HG02943 (cell line): Measurements from ENCODE around the gene CRAMP1.

ENCODE experiments used
- ATAC-seq: cut with Tn5 transposase; IDR thresholded peaks from one replicate; pipeline ENCODE4 v1.9.1; 2021; ENCODE audit warnings: mild to moderate bottlenecking, low read depth, moderate library complexity; ENCODE audit not compliant: unreplicated experiment

The CRAMP1 gene

DNA sequence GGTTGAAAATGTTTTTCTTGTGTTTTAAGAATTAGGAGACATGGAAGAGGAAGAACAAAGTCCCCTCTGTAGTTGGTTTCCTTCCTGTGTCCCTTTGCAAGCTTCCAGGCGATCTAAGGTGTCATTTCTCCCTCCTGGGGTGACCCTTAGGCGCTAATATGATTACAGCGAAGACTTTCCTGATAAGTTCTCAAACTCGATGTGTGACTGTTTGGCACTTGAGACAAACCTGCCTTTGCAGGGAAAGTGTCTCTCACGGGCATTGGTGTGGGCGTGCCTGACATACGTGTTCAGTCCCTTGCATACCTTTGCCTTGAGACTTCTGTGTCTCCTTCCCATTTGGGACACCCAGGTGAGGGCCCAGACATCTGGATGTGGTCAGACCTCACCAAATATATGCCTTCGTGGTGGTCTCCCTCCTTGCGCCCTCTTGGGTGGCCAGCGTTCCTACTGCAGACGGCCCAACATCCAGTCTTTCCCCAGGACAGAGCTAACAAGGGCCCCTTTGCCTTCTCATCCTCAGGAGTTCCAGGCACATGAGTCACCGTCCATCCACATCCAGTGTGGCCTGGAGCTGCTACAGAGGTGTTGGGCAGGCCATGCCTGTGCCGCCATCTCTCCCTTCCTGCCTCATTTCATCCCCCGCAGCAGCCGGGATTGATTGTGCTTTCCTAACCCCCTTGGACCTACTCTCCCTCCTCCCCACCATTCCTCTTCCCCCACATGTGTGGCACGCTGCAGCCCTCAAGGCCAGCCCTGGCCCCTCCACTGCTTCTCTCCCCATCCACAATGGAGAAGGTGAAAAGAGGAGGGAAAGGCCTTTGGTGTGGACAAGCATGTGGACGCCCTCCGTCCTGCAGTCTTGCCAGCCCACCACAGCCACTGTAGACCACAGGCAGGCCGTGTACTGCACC is 62.8 kb downstream of the CRAMP1 start:
- no peak for ATAC-seq

DNA sequence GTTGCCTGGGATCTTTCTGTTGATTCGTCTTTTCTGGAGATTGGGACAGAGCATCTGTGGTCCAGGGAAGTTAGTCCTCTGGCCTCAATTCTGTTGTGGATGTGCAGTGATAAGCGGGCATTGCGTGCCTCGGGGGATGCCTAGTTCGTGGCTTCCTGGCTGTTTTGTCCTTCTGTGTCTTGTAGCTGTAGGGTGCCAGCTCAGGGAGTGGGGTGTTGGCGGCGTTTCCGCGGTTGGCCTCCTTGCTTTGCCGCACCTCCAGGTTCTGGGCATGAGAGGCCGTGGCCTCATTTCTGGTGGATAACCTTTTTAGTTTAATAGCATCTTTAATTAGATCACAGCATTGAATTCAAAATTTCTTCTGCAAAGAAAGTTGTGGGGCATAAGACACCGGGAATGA is 64.5 kb downstream of the CRAMP1 start:
- ATAC-seq: no peak

DNA sequence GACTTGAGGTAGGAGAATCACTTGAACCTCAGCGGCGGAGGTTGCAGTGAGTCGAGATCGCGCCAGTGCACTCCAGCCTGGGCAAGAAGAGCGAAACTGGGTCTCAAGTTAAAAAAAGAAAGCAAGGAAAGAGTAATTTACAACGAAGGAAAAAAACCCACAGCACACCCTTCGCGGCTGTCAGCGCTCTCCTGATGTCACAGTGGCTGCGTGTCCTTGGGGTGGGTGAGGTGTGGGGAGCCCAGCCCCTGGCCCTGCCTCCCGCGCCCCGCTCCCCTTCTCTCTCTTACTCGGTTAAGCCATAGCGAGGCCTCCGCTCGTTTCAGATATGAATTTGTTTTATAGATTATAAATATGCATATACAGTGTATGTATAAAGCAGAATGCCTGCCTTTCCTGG is 65.2 kb downstream of the CRAMP1 start:
- no peak for ATAC-seq

DNA sequence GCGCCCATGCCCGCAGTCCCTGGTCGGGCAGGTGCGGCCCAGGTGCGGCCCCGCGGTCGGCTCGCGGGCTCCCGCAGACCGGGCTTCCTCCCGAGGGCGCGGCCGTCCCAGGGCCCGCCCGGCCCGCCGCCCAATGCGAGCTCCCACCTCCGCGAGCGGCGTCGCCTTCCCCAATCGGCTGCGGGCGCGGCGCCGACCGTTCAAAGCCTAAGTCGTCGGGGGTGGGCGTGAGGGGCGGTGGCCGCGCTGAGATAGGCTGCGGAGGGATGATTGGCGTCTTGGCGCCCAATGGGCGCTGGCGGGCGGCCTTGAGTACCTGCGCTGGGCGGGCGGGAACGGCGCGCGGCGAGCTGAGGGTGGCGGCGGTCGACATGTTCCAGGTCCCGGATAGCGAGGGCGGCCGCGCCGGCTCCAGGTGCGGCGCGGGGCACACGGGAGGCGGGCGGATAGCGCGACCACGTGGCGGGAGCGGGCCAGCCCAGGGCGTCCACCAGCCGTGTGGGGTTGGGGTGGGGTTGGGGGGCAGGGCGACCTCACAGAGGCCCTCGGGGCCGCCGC is 65.9 kb downstream of the CRAMP1 start, which contains the start of gene JPT2:
TSS of gene JPT2 (plus strand) at position 338 of the 558 bp plus-strand sequence. CDS start at position 372, 34 bp downstream.
- ATAC-seq: peak; percentile 82

DNA sequence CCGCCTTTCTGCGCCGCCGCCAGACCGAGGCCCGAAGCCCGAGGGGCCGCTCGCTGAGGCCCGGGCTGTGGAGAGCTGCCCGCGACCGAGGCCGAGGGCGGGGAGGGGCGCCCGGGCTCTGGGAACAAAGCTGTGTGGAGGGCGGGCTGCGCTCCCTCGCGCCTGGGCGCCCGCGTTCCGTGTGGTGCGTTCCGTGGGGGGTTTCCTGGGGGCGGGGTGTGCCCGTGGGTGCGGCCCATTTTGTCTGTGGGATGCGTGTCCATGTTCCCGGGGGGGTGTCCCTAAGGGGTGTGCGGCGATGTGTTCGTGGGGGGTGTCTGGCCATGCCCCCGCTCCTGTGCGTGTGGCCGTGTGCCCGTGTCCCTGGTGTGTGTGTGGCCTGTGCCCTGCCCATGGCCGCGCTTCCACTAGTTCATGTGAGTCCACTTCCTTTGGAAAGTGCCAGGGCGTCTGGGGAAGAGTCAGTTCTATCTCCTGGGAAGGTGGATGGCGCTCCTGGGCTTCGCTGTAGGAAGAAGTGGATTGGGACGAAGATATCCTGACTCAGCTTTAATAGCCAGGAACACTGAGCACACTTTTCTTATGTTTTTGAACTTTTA is 66.4 kb downstream of the CRAMP1 start:
- peak; percentile 3 for ATAC-seq

DNA sequence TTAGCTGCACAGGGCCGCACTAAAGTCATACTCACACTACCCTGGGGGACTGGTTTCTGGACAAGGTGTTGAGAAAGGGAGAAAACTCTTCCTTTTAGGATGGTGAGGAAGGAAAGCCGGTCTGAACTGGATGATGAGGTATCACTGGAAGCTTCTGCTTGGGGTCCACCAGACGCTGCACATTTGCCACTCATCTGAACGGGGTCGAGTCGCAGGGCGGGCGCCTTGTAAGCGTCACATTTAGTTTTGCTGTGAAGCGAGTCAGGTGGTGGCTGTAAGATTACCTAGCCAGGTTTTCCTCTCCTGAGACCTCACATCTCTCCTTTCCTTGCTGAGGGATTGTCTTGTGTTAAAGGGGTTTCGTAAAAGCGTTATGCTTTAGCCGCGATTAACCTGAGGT is 68.2 kb downstream of the CRAMP1 start:
- no peak for ATAC-seq

DNA sequence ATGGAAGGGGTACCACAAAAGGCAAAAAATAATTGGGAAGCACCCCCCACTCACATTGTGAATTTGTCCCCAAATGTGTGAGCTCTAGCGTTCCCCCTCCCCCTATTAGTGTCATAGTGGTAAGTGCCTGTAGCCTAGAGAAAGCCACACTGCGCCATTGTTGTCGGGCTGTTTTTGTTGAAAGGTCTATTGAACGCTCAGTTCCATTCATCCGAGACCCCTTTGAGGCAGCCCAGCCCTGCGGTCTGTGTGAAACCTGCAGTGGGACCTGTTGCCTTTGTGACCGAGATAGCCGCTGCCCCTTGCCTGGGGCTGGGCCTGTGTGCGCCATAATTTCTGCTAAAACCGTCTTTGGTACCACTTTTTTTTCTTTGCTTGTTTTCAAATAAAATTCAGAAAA is 68.9 kb downstream of the CRAMP1 start:
- no peak for ATAC-seq

DNA sequence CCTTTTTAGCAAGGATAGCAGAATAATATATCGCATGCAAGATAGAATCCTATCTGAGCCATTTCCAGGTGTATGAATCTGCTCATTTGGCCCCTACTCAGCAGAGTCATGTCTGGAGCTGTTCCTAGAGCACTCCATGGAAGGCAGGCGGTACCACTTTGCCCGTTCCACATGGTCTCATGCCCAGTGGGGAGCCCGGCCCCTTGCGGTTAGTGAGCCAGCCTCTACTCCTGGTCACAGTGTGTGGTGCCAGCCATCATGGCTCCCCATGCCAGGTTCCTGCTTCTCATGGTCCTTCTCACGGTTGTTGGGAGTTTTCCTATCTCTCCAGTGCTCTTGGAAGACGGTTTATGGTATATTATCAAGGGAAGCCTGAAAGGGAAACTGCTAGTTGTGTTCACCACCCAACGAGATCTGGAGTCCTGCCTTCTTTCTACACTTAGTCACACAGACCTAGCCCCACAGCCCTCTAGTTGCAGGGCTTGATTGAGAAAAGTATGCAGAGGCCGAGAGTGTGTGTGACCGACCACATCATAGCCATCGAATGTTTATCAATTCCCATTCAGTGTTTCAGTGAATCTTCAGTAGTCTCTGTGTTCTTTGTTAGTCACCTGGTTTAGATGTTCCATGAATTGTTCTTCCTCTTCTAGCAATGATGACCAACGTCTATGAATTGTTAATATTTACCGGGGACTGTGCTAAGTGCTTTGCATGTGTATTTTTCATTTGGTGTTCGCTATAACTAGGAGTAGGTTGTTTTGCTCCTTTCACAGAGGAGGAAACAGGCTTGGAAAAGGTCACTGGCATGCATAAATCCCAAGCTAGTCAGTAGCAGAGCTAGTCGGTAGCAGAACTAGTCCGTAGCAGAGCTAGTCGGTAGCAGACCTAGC is 75.5 kb downstream of the CRAMP1 start:
- no peak for ATAC-seq

DNA sequence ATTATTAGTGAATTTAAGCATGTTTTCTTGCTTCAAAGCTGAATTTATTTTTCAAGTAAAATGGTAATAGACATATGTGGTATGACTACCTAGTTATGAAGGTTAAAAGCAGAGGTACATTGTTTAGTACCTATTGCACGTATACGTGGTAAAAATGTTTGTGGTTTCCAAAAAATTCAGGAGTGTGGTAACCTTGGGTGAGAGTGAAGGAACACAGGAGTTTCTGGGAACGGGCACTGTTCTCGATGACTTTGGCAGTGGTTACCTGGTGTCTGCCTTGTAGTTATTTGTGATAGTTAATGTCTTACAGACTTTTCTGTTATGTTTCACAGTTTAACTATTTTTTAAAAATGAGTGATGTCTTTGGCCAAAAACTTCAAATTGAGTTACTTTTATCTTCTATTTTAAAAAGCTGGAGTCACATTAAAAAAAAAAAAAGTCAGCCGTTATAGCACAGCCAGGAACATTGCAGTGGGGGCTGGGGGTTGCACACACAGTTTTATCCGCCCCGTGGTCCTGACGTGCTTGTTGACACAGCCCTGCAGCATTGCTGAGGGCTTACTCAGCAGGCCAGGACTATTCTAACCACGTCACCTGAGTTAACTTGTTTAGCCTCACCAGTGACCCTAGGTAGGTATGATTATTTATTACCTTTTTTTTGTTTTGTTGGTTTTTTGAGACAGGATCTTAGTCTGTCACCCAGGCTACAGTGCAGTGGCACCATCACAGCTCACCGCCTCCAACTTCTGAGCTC is 76.8 kb downstream of the CRAMP1 start:
- ATAC-seq: no peak

DNA sequence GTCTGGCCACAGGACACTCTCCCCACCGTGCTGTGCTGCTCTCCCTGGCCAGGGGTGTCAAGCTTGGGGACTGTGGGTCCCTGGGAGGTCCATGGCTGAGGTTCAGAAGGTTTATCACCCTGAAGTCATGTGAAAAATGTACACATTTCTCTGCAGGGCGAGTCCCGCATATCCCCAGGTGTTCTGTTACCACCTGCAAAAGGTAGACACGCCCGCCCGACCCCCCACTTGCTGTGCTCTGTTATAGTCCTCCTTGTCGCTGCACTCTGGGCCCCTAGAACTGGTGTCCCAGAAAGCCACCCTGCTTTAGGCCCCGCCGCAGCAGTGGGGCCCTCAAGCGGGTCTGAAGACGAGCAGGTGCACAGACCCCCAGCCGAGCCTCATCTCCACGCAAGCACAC is 77.7 kb downstream of the CRAMP1 start:
- ATAC-seq: no peak

DNA sequence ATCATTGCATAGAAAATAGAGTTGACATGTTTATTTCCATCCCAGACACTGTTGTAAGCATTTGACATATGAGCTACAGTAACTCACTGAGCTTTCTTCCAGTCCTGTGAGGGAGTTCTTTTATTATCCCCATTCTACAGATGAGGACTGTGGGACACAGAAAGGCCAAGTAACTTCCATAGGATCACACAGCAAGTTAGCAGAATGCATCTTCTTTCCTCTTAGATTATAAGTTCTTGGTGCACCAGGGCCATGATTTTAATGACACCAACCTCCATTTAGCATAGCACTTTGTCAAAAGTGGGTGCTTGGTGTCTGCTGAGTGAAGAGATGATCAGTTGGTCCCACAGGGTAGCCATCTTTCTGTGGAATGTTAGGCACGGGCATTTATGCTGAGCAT is 78.7 kb downstream of the CRAMP1 start:
- ATAC-seq: no peak

DNA sequence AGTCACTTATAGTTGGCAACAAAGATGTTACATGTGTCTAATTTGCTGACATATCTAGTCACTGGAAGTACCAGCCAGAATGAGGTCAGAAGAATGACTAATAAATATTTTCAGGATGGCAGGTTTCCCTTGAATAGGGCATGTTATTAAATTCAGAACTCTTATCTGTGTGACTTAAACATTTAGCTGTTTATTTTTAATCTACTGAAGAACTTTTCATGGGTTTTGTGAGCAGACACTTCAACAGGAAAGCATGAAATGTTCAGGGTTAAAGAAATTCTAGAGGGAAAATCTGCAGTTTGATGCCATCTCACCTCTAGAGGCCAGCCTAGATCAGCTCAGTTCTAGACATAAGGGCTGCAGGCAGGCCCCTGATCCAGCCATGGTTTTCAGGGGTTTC is 79.1 kb downstream of the CRAMP1 start:
- no peak for ATAC-seq

DNA sequence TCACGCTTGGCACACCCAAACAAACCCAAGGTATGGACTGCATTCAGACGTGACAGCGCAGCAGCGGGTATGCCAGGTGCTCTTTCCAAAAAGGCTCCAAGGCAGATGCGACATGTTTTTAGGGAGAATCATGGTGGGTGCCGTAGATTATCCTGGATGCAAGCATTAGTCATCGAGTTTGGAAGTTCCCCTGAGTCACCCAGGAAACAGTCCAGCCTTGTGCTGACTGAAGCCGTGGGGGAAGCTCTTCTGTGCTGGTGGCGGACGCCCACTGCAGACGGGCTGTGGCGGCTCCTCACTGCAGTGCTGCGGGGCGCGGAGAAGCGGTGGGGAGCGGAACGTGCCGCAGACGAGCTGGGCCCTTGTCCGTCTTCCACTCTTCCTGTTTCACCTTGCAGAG is 79.8 kb downstream of the CRAMP1 start:
- ATAC-seq: no peak

DNA sequence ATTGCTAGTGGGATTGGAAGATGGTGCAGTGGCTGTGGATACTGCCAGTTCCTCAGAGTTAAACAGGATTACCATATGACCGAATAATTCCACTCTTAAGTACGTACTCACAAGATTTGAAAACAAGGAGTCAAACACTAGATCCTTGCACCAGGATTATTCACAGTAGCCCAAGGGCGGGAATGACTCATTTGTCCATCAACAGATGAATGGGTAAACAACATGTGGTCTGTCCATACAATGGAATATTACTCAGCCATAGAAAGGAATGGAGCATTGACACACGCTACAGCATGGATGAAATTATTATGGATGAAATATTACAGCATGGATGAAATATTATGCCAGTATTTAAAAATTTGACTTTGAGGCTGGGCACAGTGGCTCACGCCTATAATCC is 84.7 kb downstream of the CRAMP1 start:
- no peak for ATAC-seq

DNA sequence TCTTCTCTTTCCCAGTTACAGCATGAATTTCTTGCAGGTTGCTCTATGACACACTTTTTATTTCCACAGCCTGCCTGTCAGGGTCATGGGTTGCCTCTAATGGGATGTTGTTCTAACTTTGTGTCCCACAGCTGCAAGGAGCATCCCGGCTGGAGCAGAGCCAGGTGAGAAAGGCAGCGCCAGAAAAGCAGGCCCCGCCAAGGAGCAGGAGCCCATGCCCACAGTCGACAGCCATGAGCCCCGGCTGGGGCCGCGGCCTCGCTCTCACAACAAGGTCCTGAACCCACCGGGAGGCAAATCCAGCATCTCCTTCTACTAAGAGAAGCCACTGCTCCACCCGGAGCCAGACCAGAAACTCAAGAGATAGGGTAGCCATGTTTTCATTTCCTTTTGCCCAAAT is 86.5 kb downstream of the CRAMP1 start:
- ATAC-seq: no peak

DNA sequence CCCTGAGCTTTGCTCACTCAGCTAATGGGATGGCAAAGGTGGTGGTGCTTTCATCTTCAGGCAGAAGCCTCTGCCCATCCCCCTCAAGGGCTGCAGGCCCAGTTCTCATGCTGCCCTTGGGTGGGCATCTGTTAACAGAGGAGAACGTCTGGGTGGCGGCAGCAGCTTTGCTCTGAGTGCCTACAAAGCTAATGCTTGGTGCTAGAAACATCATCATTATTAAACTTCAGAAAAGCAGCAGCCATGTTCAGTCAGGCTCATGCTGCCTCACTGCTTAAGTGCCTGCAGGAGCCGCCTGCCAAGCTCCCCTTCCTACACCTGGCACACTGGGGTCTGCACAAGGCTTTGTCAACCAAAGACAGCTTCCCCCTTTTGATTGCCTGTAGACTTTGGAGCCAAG is 88.1 kb downstream of the CRAMP1 start:
- no peak for ATAC-seq

DNA sequence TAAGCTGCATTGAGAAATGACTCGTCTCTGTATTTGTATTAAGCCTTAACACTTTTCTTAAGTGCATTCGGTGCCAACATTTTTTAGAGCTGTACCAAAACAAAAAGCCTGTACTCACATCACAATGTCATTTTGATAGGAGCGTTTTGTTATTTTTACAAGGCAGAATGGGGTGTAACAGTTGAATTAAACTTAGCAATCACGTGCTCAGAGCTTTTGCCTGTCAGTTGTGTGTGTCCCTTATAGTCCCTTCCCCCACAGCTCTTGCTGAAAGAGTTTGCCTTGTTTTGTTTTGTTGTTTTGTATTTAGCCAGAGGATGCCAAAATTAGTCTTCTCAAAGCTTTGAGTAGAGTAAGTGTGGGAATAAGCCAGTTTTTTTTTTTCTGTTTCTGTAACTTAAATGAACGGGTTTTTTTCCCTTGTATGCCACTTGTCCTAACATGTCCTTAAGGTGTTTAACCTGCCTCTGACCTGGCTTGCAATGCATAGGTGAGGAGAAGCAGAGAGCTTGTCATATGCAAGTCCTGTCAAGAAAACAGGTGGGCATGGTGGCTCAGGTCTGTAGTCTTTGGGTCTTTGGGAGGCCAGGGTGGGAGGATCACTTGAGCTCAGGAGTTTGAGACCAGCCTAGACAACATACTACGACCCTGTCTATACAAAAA is 89.2 kb downstream of the CRAMP1 start:
- no peak for ATAC-seq

DNA sequence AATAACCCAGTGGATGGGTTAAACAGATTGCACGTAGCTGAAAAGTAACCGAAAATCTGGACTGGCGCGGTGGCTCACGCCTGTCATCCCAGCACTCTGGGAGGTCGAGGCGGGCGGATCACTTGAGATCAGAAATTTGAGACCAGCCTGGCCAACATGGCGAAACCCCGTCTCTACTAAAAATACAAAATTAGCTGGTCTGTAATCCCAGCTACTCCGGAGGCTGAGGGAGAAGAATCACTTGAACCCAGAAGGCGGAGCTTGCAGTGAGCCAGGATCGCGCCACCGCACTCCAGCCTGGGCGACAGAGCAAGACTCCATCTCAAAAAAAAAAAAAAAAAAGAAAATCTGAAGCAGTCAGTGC is 93.1 kb downstream of the CRAMP1 start:
- ATAC-seq: peak; percentile 4

DNA sequence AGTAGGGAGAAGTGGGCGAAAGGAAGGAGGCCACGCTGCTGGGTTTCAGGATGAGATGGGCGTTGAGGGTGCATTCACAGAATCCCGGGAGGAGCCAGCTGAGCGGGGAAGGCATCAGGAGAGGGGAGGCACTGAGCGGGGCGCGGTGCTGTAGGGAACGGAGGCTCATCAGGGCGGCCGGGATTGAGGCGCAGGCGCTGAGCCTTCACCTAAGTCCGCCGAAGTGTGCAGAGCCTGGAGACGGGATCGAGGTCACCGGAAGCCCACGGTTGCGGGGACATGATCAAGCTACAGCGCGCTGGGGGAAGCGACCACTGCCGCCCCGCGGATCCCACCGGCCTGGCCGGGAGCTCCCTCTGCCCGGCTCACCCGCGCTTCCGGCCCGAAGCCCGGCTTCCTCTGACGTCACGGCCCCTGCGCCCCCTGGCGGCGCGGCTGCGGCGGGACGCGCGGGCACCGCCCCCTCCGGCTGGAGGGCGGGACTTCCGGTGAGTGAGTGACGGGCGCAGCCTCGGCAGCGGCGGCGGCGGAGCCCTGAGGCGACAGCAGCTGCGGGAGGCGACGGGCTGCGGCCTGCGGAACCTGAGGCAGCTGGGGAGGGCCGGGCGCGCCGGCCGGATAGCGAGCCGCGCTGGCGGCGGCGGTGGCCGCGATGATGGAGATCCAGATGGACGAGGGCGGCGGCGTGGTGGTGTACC is 93.7 kb downstream of the CRAMP1 start, which contains the start of gene MAPK8IP3:
TSS of gene MAPK8IP3 (plus strand) at position 508 of the 698 bp plus-strand sequence. CDS start at position 653, 145 bp downstream.
- peak; percentile 72 for ATAC-seq
